T1000 (cell line): ENCODE measurements around the gene RXRA.

Source experiments
- DNase-seq: peaks from one replicate; lab custom pipeline; 2025; ENCODE audit warnings: mixed read lengths; lab: John Stamatoyannopoulos, UW

RXRA gene

GRCh38 chr9:134325813-134326723 is at the start of gene RXRA:
Gene RXRA, plus strand, starts transcription at chr9:134326455. Its CDS starts 177 bp downstream, at chr9:134326632.
- peak; percentile 49 for DNase-seq

GRCh38 chr9:134278286-134278685 is 48.0 kb upstream of the RXRA start:
- DNase-seq, result no peak

- no peak for DNase-seq
Measured at GRCh38 chr9:134278974-134279640, 47.1 kb upstream of the RXRA start.

GRCh38 chr9:134282138-134282650 is 44.1 kb upstream of the RXRA start:
- DNase-seq, result no peak

GRCh38 chr9:134283111-134283515 is 43.1 kb upstream of the RXRA start:
- DNase-seq, result no peak

GRCh38 chr9:134283692-134284265 is 42.5 kb upstream of the RXRA start:
- no peak for DNase-seq

GRCh38 chr9:134284273-134284672 is 42.0 kb upstream of the RXRA start:
- DNase-seq, result no peak

- no peak for DNase-seq
Measured at GRCh38 chr9:134284741-134285140, 41.5 kb upstream of the RXRA start.

- no peak for DNase-seq
Measured at GRCh38 chr9:134285215-134285845, 40.9 kb upstream of the RXRA start.

- DNase-seq, result no peak
Measured at GRCh38 chr9:134286471-134287245, 39.6 kb upstream of the RXRA start.

- DNase-seq, result no peak
Measured at GRCh38 chr9:134287591-134288491, 38.4 kb upstream of the RXRA start.

GRCh38 chr9:134288746-134289145 is 37.5 kb upstream of the RXRA start:
- DNase-seq, result no peak

- DNase-seq, result no peak
Measured at GRCh38 chr9:134289241-134289875, 36.9 kb upstream of the RXRA start.

- DNase-seq, result no peak
Measured at GRCh38 chr9:134290603-134291451, 35.4 kb upstream of the RXRA start.

- DNase-seq, result no peak
Measured at GRCh38 chr9:134291452-134291881, 34.8 kb upstream of the RXRA start.

- DNase-seq, result no peak
Measured at GRCh38 chr9:134291961-134292871, 34.0 kb upstream of the RXRA start.

GRCh38 chr9:134293031-134293521 is 33.2 kb upstream of the RXRA start:
- DNase-seq, result no peak
